ENCODE measurements around the gene NT5DC3.

NT5DC3 gene

DNA sequence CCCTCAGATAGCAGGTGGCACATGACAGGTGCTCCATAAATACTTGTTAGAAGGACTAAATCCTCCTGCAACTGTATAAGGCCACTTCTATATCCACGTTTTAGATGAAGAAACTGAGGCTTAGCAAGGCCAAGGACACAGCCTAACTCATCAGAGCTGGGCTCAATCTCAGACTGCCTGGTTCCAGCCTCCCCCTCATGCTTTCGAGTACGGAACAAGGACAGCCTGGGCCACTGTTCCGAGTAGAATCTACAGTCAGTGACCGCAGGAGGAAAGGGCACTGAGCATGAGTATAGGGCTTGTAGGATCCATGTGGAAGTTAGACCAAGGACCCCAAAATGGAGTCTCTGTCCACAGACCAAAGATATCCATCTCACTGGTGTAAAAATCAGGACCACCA is 84.6 kb downstream of the NT5DC3 start:
- Histone ChIP-seq H3K9me3 (ENCODE audit: control insufficient read depth in 1 of 2, low read length in 2 of 2) (no peaks in the 10 kb centered on the region), H3K27me3 (ENCODE audit: control insufficient read depth in 1 of 2, insufficient read depth in 2 of 2, low read length in 2 of 2) (no peaks in the 10 kb centered on the region), H3K9ac (ENCODE audit: low read depth in 1 of 2, low read length in 2 of 2) (no peak overlapping the region), H3K27ac (ENCODE audit: low read depth, low read length) (no peak overlapping the region), H3K4me1 (ENCODE audit: control insufficient read depth in 1 of 2, insufficient read depth in 2 of 2, low read length in 2 of 2) (no peaks in the 10 kb centered on the region), H3K4me3 (ENCODE audit: low read depth in 1 of 2, low read length in 2 of 2) (no peak overlapping the region), H3K36me3 (ENCODE audit: control insufficient read depth in 1 of 2, insufficient read depth in 2 of 2, low read length in 2 of 2) (no peaks in the 10 kb centered on the region)

DNA sequence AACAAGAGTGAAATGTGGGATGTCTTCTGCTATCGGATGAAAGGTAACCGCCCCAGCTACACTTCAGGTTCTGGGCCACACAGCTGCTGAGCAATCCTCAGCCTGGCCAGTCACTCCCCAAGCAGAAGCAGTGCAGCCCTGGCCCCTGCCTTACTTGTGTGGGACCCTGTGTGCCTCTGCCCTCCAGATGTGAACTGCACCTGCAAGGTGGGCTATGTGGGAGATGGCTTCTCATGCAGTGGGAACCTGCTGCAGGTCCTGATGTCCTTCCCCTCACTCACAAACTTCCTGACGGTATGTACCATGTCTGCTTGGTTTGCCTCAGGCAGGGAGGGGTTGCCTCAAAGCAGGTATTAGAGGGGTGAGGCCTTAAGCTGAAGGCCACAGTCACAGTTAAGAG is 85.6 kb downstream of the NT5DC3 start:
- H3K9ac ChIP-seq (ENCODE audit: low read depth in 1 of 2, low read length in 2 of 2) = no peak overlapping the region
- no peak overlapping the region for H3K27ac ChIP-seq (ENCODE audit: low read depth, low read length)

DNA sequence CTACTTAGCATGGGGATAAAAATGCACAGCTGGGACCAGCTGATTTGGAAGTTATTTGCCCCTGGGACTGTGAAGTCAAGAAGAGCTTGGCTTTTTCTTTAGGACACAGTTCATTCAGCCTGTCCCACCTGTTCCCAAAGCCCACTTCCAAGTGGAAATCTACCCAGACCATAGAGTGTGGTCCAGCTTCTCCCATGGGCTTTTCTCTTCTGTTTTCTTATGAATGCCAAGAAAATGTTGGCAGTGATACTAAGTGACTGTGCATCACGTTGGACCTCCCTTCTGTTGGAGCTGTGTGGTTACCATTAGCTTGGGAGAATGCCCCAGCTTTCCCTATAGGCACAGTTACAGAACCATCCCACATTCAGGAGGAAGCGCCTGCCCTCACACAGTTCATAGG is 89.4 kb downstream of the NT5DC3 start:
- Histone ChIP-seq H3K9ac (ENCODE audit: low read depth in 1 of 2, low read length in 2 of 2) (no peak overlapping the region), H3K27ac (ENCODE audit: low read depth, low read length) (no peak overlapping the region), H3K36me3 (ENCODE audit: control insufficient read depth in 1 of 2, insufficient read depth in 2 of 2, low read length in 2 of 2) (no peaks in the 10 kb centered on the region), H3K4me3 (ENCODE audit: low read depth in 1 of 2, low read length in 2 of 2) (no peak overlapping the region), H3K9me3 (ENCODE audit: control insufficient read depth in 1 of 2, low read length in 2 of 2) (no peaks in the 10 kb centered on the region), H3K27me3 (ENCODE audit: control insufficient read depth in 1 of 2, insufficient read depth in 2 of 2, low read length in 2 of 2) (no peaks in the 10 kb centered on the region), H3K4me1 (ENCODE audit: control insufficient read depth in 1 of 2, insufficient read depth in 2 of 2, low read length in 2 of 2) (no peaks in the 10 kb centered on the region)

More for the DNA sequence above, 85.6 kb downstream of the NT5DC3 start:
- Histone ChIP-seq H3K4me3 (ENCODE audit: low read depth in 1 of 2, low read length in 2 of 2) (no peak overlapping the region), H3K9me3 (ENCODE audit: control insufficient read depth in 1 of 2, low read length in 2 of 2) (no peaks in the 10 kb centered on the region), H3K27me3 (ENCODE audit: control insufficient read depth in 1 of 2, insufficient read depth in 2 of 2, low read length in 2 of 2) (no peaks in the 10 kb centered on the region), H3K4me1 (ENCODE audit: control insufficient read depth in 1 of 2, insufficient read depth in 2 of 2, low read length in 2 of 2) (no peaks in the 10 kb centered on the region), H3K36me3 (ENCODE audit: control insufficient read depth in 1 of 2, insufficient read depth in 2 of 2, low read length in 2 of 2) (no peaks in the 10 kb centered on the region)

DNA sequence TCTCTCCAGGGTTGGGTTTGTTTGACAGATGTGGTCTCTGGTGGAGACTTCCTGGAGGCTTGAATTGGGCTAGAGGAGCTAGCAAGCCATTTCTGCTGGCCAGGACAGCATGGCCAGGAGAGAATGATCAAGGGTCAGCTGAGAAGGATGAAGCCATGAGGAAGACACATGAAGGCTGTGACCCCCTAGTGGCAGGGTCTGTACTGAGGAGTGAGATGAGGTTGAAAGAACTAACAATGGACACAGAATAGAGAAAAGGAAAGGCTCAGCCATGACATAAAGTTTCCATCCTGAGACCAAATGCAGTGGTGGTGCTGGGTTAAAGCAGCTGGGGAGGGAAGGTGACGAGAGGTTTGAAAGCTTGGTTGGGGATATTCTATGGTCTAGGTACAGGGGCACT is 89.9 kb downstream of the NT5DC3 start:
- Histone ChIP-seq H3K27me3 (ENCODE audit: control insufficient read depth in 1 of 2, insufficient read depth in 2 of 2, low read length in 2 of 2) (no peaks in the 10 kb centered on the region), H3K9ac (ENCODE audit: low read depth in 1 of 2, low read length in 2 of 2) (no peak overlapping the region), H3K4me1 (ENCODE audit: control insufficient read depth in 1 of 2, insufficient read depth in 2 of 2, low read length in 2 of 2) (no peaks in the 10 kb centered on the region), H3K27ac (ENCODE audit: low read depth, low read length) (no peak overlapping the region), H3K4me3 (ENCODE audit: low read depth in 1 of 2, low read length in 2 of 2) (no peak overlapping the region), H3K36me3 (ENCODE audit: control insufficient read depth in 1 of 2, insufficient read depth in 2 of 2, low read length in 2 of 2) (no peaks in the 10 kb centered on the region), H3K9me3 (ENCODE audit: control insufficient read depth in 1 of 2, low read length in 2 of 2) (no peaks in the 10 kb centered on the region)

DNA sequence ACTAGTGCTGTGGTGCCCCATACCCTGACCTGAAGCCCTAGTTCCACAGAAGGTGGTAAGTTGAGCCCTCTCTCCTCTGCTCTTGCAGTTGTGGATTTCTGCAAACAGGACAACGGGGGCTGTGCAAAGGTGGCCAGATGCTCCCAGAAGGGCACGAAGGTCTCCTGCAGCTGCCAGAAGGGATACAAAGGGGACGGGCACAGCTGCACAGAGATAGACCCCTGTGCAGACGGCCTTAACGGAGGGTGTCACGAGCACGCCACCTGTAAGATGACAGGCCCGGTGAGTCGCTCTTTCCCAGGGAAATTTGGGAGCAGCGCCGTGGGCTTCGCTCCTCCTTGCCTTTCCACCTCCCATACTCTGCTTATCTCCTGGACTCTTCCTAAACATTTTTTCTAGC is 92.2 kb downstream of the NT5DC3 start:
- Histone ChIP-seq H3K27ac (ENCODE audit: low read depth, low read length) (no peak overlapping the region), H3K4me3 (ENCODE audit: low read depth in 1 of 2, low read length in 2 of 2) (no peak overlapping the region), H3K9me3 (ENCODE audit: control insufficient read depth in 1 of 2, low read length in 2 of 2) (no peaks in the 10 kb centered on the region), H3K4me1 (ENCODE audit: control insufficient read depth in 1 of 2, insufficient read depth in 2 of 2, low read length in 2 of 2) (no peaks in the 10 kb centered on the region), H3K36me3 (ENCODE audit: control insufficient read depth in 1 of 2, insufficient read depth in 2 of 2, low read length in 2 of 2) (no peaks in the 10 kb centered on the region), H3K27me3 (ENCODE audit: control insufficient read depth in 1 of 2, insufficient read depth in 2 of 2, low read length in 2 of 2) (no peaks in the 10 kb centered on the region), H3K9ac (ENCODE audit: low read depth in 1 of 2, low read length in 2 of 2) (no peak overlapping the region)

DNA sequence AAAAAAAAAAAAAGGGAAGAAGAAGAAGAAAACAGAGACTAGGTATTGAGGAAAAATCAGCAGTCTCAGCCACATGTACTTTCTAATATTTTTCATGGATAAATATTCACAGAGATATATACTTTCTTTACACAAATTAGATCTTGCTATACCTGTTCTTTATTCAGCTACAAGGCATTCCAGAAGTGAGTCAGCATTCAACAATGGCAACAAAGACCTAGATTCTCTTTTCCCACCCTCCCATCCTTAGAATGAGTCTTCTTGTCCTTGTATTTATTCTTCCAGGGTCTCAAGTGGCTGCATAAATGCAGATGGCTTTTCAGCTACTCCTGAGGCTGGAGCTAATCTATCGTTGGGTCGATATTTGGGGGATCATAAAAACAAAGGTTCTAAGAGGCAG is 93.0 kb downstream of the NT5DC3 start:
- Histone ChIP-seq H3K4me1 (ENCODE audit: control insufficient read depth in 1 of 2, insufficient read depth in 2 of 2, low read length in 2 of 2) (peaks cover 0 to 4% of the 10 kb centered on the region in 2 donors), H3K9ac (ENCODE audit: low read depth in 1 of 2, low read length in 2 of 2) (no peak overlapping the region), H3K4me3 (ENCODE audit: low read depth in 1 of 2, low read length in 2 of 2) (no peak overlapping the region), H3K27ac (ENCODE audit: low read depth, low read length) (no peak overlapping the region), H3K9me3 (ENCODE audit: control insufficient read depth in 1 of 2, low read length in 2 of 2) (no peaks in the 10 kb centered on the region), H3K27me3 (ENCODE audit: control insufficient read depth in 1 of 2, insufficient read depth in 2 of 2, low read length in 2 of 2) (no peaks in the 10 kb centered on the region), H3K36me3 (ENCODE audit: control insufficient read depth in 1 of 2, insufficient read depth in 2 of 2, low read length in 2 of 2) (no peaks in the 10 kb centered on the region)

DNA sequence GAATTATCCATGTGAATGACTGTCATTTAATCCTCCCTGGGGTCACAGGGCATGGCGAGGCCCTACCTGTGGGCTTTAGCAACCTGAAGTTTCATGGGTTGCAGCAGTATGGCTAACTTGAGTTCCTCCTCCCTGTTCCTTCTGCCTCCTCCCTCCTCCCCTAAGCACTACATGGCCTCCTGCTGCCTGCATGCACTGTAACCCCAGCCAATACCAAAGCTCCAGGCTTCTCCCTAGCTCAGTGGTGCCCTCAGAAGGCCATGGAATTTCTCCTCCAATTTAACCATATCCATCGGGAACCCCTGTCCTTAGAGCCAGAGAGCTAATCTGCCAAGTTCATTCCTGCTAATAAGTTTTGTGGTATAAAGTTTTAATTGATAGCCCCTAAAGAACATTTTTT is 95.1 kb downstream of the NT5DC3 start:
- Histone ChIP-seq H3K9ac (ENCODE audit: low read depth in 1 of 2, low read length in 2 of 2) (no peak overlapping the region), H3K36me3 (ENCODE audit: control insufficient read depth in 1 of 2, insufficient read depth in 2 of 2, low read length in 2 of 2) (no peaks in the 10 kb centered on the region), H3K4me1 (ENCODE audit: control insufficient read depth in 1 of 2, insufficient read depth in 2 of 2, low read length in 2 of 2) (peaks cover 8 to 9% of the 10 kb centered on the region in 2 donors), H3K9me3 (ENCODE audit: control insufficient read depth in 1 of 2, low read length in 2 of 2) (no peaks in the 10 kb centered on the region), H3K4me3 (ENCODE audit: low read depth in 1 of 2, low read length in 2 of 2) (no peak overlapping the region), H3K27me3 (ENCODE audit: control insufficient read depth in 1 of 2, insufficient read depth in 2 of 2, low read length in 2 of 2) (no peaks in the 10 kb centered on the region), H3K27ac (ENCODE audit: low read depth, low read length) (no peak overlapping the region)

DNA sequence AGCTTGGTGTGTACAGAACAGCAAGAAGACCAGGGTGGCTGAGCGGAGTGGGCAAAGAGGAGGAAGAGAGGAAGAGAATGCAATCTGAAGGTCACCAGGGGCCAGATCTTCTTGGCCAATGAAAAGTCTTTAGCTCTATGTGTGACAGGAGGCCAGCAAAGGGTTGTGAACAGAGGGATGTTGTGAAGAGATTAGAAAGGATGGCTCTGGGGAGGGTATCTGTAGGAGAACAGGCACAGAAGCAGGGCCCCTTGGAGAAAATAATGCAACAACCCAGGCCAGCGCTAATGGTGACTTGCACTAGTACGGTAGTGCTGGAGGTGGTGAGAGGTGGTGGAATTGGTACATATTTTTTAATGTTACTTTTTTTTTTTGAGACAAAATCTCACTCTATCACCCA is 97.2 kb downstream of the NT5DC3 start:
- Histone ChIP-seq H3K27me3 (ENCODE audit: control insufficient read depth in 1 of 2, insufficient read depth in 2 of 2, low read length in 2 of 2) (no peaks in the 10 kb centered on the region), H3K27ac (ENCODE audit: low read depth, low read length) (no peak overlapping the region), H3K9ac (ENCODE audit: low read depth in 1 of 2, low read length in 2 of 2) (no peak overlapping the region)

DNA sequence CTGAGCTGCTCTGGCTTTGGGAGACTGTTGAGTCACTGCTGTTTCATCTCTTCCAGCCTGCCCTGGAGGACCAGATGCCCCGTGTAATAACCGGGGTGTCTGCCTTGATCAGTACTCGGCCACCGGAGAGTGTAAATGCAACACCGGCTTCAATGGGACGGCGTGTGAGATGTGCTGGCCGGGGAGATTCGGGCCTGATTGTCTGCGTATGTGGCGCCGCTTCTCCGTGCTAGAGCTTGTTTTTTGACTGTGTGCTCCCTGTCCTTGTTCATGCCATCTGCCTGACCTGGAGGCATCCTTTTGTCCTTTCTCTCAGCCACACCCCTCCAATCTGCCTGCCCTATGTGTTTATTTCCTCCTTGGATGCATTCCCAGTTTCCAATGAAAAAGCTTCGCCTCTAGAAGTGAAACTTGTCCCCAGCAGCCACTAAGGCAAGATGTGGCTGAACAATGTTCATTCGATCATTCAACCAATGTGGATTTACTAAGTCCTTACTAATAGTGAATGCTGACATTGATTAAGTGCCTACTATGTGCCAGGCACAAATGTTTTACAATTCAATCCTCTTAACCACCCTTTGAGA is 98.6 kb downstream of the NT5DC3 start:
- Histone ChIP-seq H3K4me3 (ENCODE audit: low read depth in 1 of 2, low read length in 2 of 2) (no peak overlapping the region), H3K9ac (ENCODE audit: low read depth in 1 of 2, low read length in 2 of 2) (no peak overlapping the region)

More for the DNA sequence above, 97.2 kb downstream of the NT5DC3 start:
- Histone ChIP-seq H3K4me3 (ENCODE audit: low read depth in 1 of 2, low read length in 2 of 2) (no peak overlapping the region), H3K9me3 (ENCODE audit: control insufficient read depth in 1 of 2, low read length in 2 of 2) (no peaks in the 10 kb centered on the region), H3K36me3 (ENCODE audit: control insufficient read depth in 1 of 2, insufficient read depth in 2 of 2, low read length in 2 of 2) (no peaks in the 10 kb centered on the region), H3K4me1 (ENCODE audit: control insufficient read depth in 1 of 2, insufficient read depth in 2 of 2, low read length in 2 of 2) (peaks cover 8 to 9% of the 10 kb centered on the region in 2 donors)

DNA sequence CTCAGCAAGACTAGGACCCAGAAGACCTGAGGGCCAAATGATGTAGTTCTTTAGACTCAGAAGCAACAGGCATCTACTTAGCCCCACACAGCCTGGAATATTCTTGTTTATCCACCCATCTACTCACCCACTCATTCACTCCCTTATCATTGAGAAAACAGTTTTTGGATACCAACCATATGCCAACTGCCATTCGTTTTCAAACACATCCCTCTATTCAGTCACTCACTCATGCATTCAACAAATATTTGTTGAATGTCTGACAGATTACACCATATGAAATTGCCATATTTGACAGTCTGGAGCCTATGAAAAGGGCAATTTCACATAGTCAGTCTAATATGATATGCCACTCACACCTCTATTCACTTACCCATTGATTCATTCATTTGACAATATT is 103.2 kb downstream of the NT5DC3 start:
- no peak overlapping the region for H3K9ac ChIP-seq (ENCODE audit: low read depth in 1 of 2, low read length in 2 of 2)
- H3K4me1 ChIP-seq (ENCODE audit: control insufficient read depth in 1 of 2, insufficient read depth in 2 of 2, low read length in 2 of 2) = peaks cover 5 to 8% of the 10 kb centered on the region in 2 donors
- no peaks in the 10 kb centered on the region for H3K27me3 ChIP-seq (ENCODE audit: control insufficient read depth in 1 of 2, insufficient read depth in 2 of 2, low read length in 2 of 2)
- no peak overlapping the region for H3K4me3 ChIP-seq (ENCODE audit: low read depth in 1 of 2, low read length in 2 of 2)
- no peaks in the 10 kb centered on the region for H3K36me3 ChIP-seq (ENCODE audit: control insufficient read depth in 1 of 2, insufficient read depth in 2 of 2, low read length in 2 of 2)
- H3K9me3 ChIP-seq (ENCODE audit: control insufficient read depth in 1 of 2, low read length in 2 of 2) = no peaks in the 10 kb centered on the region
- H3K27ac ChIP-seq (ENCODE audit: low read depth, low read length) = no peak overlapping the region

More for the DNA sequence above, 98.6 kb downstream of the NT5DC3 start:
- H3K4me1 ChIP-seq (ENCODE audit: control insufficient read depth in 1 of 2, insufficient read depth in 2 of 2, low read length in 2 of 2) = peaks cover 8 to 9% of the 10 kb centered on the region in 2 donors
- no peaks in the 10 kb centered on the region for H3K9me3 ChIP-seq (ENCODE audit: control insufficient read depth in 1 of 2, low read length in 2 of 2)
- H3K36me3 ChIP-seq (ENCODE audit: control insufficient read depth in 1 of 2, insufficient read depth in 2 of 2, low read length in 2 of 2) = no peaks in the 10 kb centered on the region
- H3K27ac ChIP-seq (ENCODE audit: low read depth, low read length) = peak overlapping the region; percentile 55
- no peaks in the 10 kb centered on the region for H3K27me3 ChIP-seq (ENCODE audit: control insufficient read depth in 1 of 2, insufficient read depth in 2 of 2, low read length in 2 of 2)

DNA sequence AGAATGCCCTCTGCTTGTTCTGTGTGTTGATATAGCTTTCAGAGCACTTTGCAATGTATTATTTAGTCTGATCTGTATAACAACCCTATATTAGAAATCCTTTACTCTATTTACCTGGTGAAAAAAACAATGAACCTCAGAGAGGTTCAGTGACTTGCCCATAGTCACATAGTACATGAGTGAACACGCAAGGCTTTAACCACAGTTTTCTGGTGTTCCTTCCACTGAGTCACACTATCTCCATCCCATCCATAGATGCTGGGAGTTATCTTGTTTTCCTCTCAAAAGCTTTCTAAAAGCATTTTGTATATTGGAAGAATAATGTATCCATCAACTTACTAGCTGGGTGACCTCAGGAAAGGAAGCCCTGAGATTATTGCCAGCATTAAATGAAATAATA is 104.5 kb downstream of the NT5DC3 start:
- no peaks in the 10 kb centered on the region for H3K36me3 ChIP-seq (ENCODE audit: control insufficient read depth in 1 of 2, insufficient read depth in 2 of 2, low read length in 2 of 2)
- H3K4me1 ChIP-seq (ENCODE audit: control insufficient read depth in 1 of 2, insufficient read depth in 2 of 2, low read length in 2 of 2) = no peaks in the 10 kb centered on the region
- no peak overlapping the region for H3K4me3 ChIP-seq (ENCODE audit: low read depth in 1 of 2, low read length in 2 of 2)
- H3K27me3 ChIP-seq (ENCODE audit: control insufficient read depth in 1 of 2, insufficient read depth in 2 of 2, low read length in 2 of 2) = no peaks in the 10 kb centered on the region
- H3K27ac ChIP-seq (ENCODE audit: low read depth, low read length) = no peak overlapping the region
- no peaks in the 10 kb centered on the region for H3K9me3 ChIP-seq (ENCODE audit: control insufficient read depth in 1 of 2, low read length in 2 of 2)
- H3K9ac ChIP-seq (ENCODE audit: low read depth in 1 of 2, low read length in 2 of 2) = no peak overlapping the region
